ENCODE data around the gene CD47. TPM values are rescaled to one million over a fixed set of nuclear protein-coding genes. Genes with fewer than 3 reads are reported as not detected.

The CD47 gene
- total and polyA plus RNA-seq, 3 donors from 2014 or later = 43.5 to 129 (median 49.9) TPM

- TF ChIP-seq POLR2A (IDR thresholded peaks at IDR 0.05) (no peak), CTCF (IDR thresholded peaks at IDR 0.05) (no peak)
- Histone ChIP-seq H3K36me3 (ENCODE audit: low read depth, missing control alignments) (no peaks in the 10 kb centered on the region), H3K4me3 (no peak overlapping the region), H3K4me1 (no peaks in the 10 kb centered on the region), H3K27ac (no peak overlapping the region), H3K27me3 (no peaks in the 10 kb centered on the region), H3K9me3 (no peaks in the 10 kb centered on the region)
- no peak for DNase-seq
- WGBS, 2 donors = 79 to 93% methylated on average over 3 of the region's 3 CpGs
- intact Hi-C loops (cut with DNase I; ENCODE audit: low total_unique reads) = no loop called here
These were observed 37.8 kb downstream of the CD47 start for GRCh38 chr3:108053067-108053466.

GRCh38 chr3:108051005-108051404 is 39.8 kb downstream of the CD47 start:
- intact Hi-C loops (cut with DNase I; ENCODE audit: low total_unique reads) = no loop called here
- no peaks in the 10 kb centered on the region for H3K9me3 ChIP-seq
- H3K36me3 ChIP-seq (ENCODE audit: low read depth, missing control alignments) = no peaks in the 10 kb centered on the region
- whole genome bisulfite sequencing, 2 donors = 93 to 97% methylated on average over 3 of the region's 3 CpGs
- TF ChIP-seq CTCF (IDR thresholded peaks at IDR 0.05) (no peak), POLR2A (IDR thresholded peaks at IDR 0.05) (no peak)
- no peaks in the 10 kb centered on the region for H3K4me1 ChIP-seq
- no peak overlapping the region for H3K27ac ChIP-seq
- no peak overlapping the region for H3K4me3 ChIP-seq
- H3K27me3 ChIP-seq = no peaks in the 10 kb centered on the region
- no peak for DNase-seq

- no peak overlapping the region for H3K27ac ChIP-seq
- TF ChIP-seq CTCF (IDR thresholded peaks at IDR 0.05) (no peak), POLR2A (IDR thresholded peaks at IDR 0.05) (no peak)
- no peaks in the 10 kb centered on the region for H3K27me3 ChIP-seq
- no peak for DNase-seq
- no peaks in the 10 kb centered on the region for H3K4me1 ChIP-seq
- H3K9me3 ChIP-seq = no peaks in the 10 kb centered on the region
- no peaks in the 10 kb centered on the region for H3K36me3 ChIP-seq (ENCODE audit: low read depth, missing control alignments)
- no peak overlapping the region for H3K4me3 ChIP-seq
- intact Hi-C loops (cut with DNase I; ENCODE audit: low total_unique reads) = no loop called here
- WGBS, 2 donors = 91 to 100% methylated on average over 1 of the region's 1 CpG
These were observed 42.8 kb downstream of the CD47 start for GRCh38 chr3:108047987-108048386.

- intact Hi-C loops (cut with DNase I; ENCODE audit: low total_unique reads) = no loop called here
- H3K27ac ChIP-seq = no peak overlapping the region
- H3K27me3 ChIP-seq = no peaks in the 10 kb centered on the region
- H3K4me1 ChIP-seq = no peaks in the 10 kb centered on the region
- TF ChIP-seq CTCF (IDR thresholded peaks at IDR 0.05) (no peak), POLR2A (IDR thresholded peaks at IDR 0.05) (no peak)
- no peak for DNase-seq
- no peak overlapping the region for H3K4me3 ChIP-seq
- H3K36me3 ChIP-seq (ENCODE audit: low read depth, missing control alignments) = no peaks in the 10 kb centered on the region
- WGBS, 2 donors = 88 to 100% methylated on average over 1 of the region's 1 CpG
- H3K9me3 ChIP-seq = no peaks in the 10 kb centered on the region
These were observed 44.6 kb downstream of the CD47 start for GRCh38 chr3:108046247-108046646.

GRCh38 chr3:108044699-108045098 is 46.1 kb downstream of the CD47 start:
- no peak for DNase-seq
- intact Hi-C loops (cut with DNase I; ENCODE audit: low total_unique reads) = no loop called here
- Histone ChIP-seq H3K27ac (no peak overlapping the region), H3K4me1 (no peaks in the 10 kb centered on the region), H3K36me3 (ENCODE audit: low read depth, missing control alignments) (no peaks in the 10 kb centered on the region), H3K9me3 (no peaks in the 10 kb centered on the region), H3K4me3 (no peak overlapping the region), H3K27me3 (no peaks in the 10 kb centered on the region)
- no peak for TF ChIP-seq CTCF (IDR thresholded peaks at IDR 0.05)
- TF ChIP-seq POLR2A (IDR thresholded peaks at IDR 0.05) = no peak
